Mucosa of stomach (tissue), 1 donor: ENCODE data around the gene SCD5.

ENCODE experiments used
- H3K27me3 ChIP-seq: one replicate; pipeline ENCODE4 v1.7.0; 2013; ENCODE audit warnings: mild to moderate bottlenecking, low read length; ENCODE audit not compliant: control insufficient read depth, insufficient read depth
- H3K36me3 ChIP-seq: one replicate; pipeline ENCODE4 v1.7.0; 2013; ENCODE audit warnings: low read length; ENCODE audit not compliant: control insufficient read depth, insufficient read depth
- H3K4me1 ChIP-seq: one replicate; pipeline ENCODE4 v1.7.0; 2013; ENCODE audit warnings: mild to moderate bottlenecking, low read length; ENCODE audit not compliant: control insufficient read depth, insufficient read depth
- H3K4me3 ChIP-seq: one replicate; pipeline ENCODE4 v1.7.0; 2013; ENCODE audit warnings: low read length
- H3K9ac ChIP-seq: one replicate; pipeline ENCODE4 v1.7.0; 2013; ENCODE audit warnings: mild to moderate bottlenecking, low read length, moderate library complexity
- H3K9me3 ChIP-seq: one replicate; pipeline ENCODE4 v1.7.0; 2013; ENCODE audit warnings: mild to moderate bottlenecking, low read length, moderate library complexity; ENCODE audit not compliant: control insufficient read depth
- donor health status: Pancreatic carcinoma.

SCD5 gene

GRCh38 chr4:82624819-82625218, 173.8 kb downstream of the SCD5 start:
- Histone ChIP-seq H3K9me3 (no peaks in the 10 kb centered on the region), H3K27me3 (no peaks in the 10 kb centered on the region), H3K36me3 (no peaks in the 10 kb centered on the region), H3K4me1 (no peaks in the 10 kb centered on the region), H3K4me3 (no peak overlapping the region), H3K9ac (no peak overlapping the region)

GRCh38 chr4:82623121-82623683, 175.4 kb downstream of the SCD5 start:
- H3K9ac ChIP-seq, result no peak overlapping the region
- no peaks in the 10 kb centered on the region for H3K36me3 ChIP-seq
- no peak overlapping the region for H3K4me3 ChIP-seq
- no peaks in the 10 kb centered on the region for H3K9me3 ChIP-seq
- no peaks in the 10 kb centered on the region for H3K4me1 ChIP-seq
- H3K27me3 ChIP-seq, result no peaks in the 10 kb centered on the region

GRCh38 chr4:82621251-82621650, 177.3 kb downstream of the SCD5 start:
- Histone ChIP-seq H3K4me1 (no peaks in the 10 kb centered on the region), H3K9ac (no peak overlapping the region), H3K9me3 (no peaks in the 10 kb centered on the region), H3K27me3 (no peaks in the 10 kb centered on the region), H3K4me3 (no peak overlapping the region), H3K36me3 (no peaks in the 10 kb centered on the region)

- no peaks in the 10 kb centered on the region for H3K4me1 ChIP-seq
- no peaks in the 10 kb centered on the region for H3K9me3 ChIP-seq
- H3K27me3 ChIP-seq, result no peaks in the 10 kb centered on the region
- H3K9ac ChIP-seq, result no peak overlapping the region
- no peak overlapping the region for H3K4me3 ChIP-seq
- H3K36me3 ChIP-seq, result no peaks in the 10 kb centered on the region
These were observed 178.4 kb downstream of the SCD5 start for GRCh38 chr4:82620126-82620735.

GRCh38 chr4:82618103-82618720, 180.4 kb downstream of the SCD5 start:
- Histone ChIP-seq H3K4me3 (no peak overlapping the region), H3K9ac (no peak overlapping the region), H3K4me1 (no peaks in the 10 kb centered on the region), H3K9me3 (no peaks in the 10 kb centered on the region), H3K27me3 (no peaks in the 10 kb centered on the region), H3K36me3 (no peaks in the 10 kb centered on the region)

- no peak overlapping the region for H3K9ac ChIP-seq
- no peaks in the 10 kb centered on the region for H3K4me1 ChIP-seq
- H3K9me3 ChIP-seq, result no peaks in the 10 kb centered on the region
- no peaks in the 10 kb centered on the region for H3K27me3 ChIP-seq
- no peak overlapping the region for H3K4me3 ChIP-seq
- no peaks in the 10 kb centered on the region for H3K36me3 ChIP-seq
These were observed 183.7 kb downstream of the SCD5 start for GRCh38 chr4:82614838-82615449.

GRCh38 chr4:82613121-82613520, 185.5 kb downstream of the SCD5 start:
- no peaks in the 10 kb centered on the region for H3K9me3 ChIP-seq
- no peaks in the 10 kb centered on the region for H3K27me3 ChIP-seq
- H3K4me1 ChIP-seq, result no peaks in the 10 kb centered on the region
- H3K9ac ChIP-seq, result no peak overlapping the region
- H3K4me3 ChIP-seq, result no peak overlapping the region
- H3K36me3 ChIP-seq, result no peaks in the 10 kb centered on the region

- Histone ChIP-seq H3K27me3 (no peaks in the 10 kb centered on the region), H3K9me3 (no peaks in the 10 kb centered on the region), H3K4me1 (no peaks in the 10 kb centered on the region), H3K36me3 (no peaks in the 10 kb centered on the region), H3K4me3 (no peak overlapping the region), H3K9ac (no peak overlapping the region)
These were observed 186.6 kb downstream of the SCD5 start for GRCh38 chr4:82611982-82612381.

- Histone ChIP-seq H3K27me3 (no peaks in the 10 kb centered on the region), H3K4me1 (no peaks in the 10 kb centered on the region), H3K9ac (no peak overlapping the region), H3K36me3 (no peaks in the 10 kb centered on the region), H3K4me3 (no peak overlapping the region), H3K9me3 (no peaks in the 10 kb centered on the region)
These were observed 187.1 kb downstream of the SCD5 start for GRCh38 chr4:82611527-82611926.

- Histone ChIP-seq H3K4me1 (no peaks in the 10 kb centered on the region), H3K9ac (no peak overlapping the region), H3K4me3 (no peak overlapping the region), H3K27me3 (no peaks in the 10 kb centered on the region), H3K9me3 (no peaks in the 10 kb centered on the region), H3K36me3 (no peaks in the 10 kb centered on the region)
These were observed 188.6 kb downstream of the SCD5 start for GRCh38 chr4:82610041-82610440.

GRCh38 chr4:82606622-82607021, 192.0 kb downstream of the SCD5 start:
- no peak overlapping the region for H3K9ac ChIP-seq
- H3K27me3 ChIP-seq, result no peaks in the 10 kb centered on the region
- no peaks in the 10 kb centered on the region for H3K9me3 ChIP-seq
- H3K36me3 ChIP-seq, result no peaks in the 10 kb centered on the region
- H3K4me3 ChIP-seq, result no peak overlapping the region
- no peaks in the 10 kb centered on the region for H3K4me1 ChIP-seq

- Histone ChIP-seq H3K9ac (no peak overlapping the region), H3K9me3 (no peaks in the 10 kb centered on the region), H3K36me3 (no peaks in the 10 kb centered on the region), H3K27me3 (no peaks in the 10 kb centered on the region), H3K4me3 (no peak overlapping the region), H3K4me1 (no peaks in the 10 kb centered on the region)
These were observed 194.1 kb downstream of the SCD5 start for GRCh38 chr4:82604522-82604921.
